HG03139 (cell line): Measurements from ENCODE around the gene ODF2.
A peak's percentile ranks its signal among the peaks of the same experiment; 100 is the strongest.
"Not testable (repeated sequence)": the region's sequence is repeated elsewhere in the genome, so short reads cannot be mapped to it uniquely, and the experiment has no call there.

Source experiments
- ATAC-seq: cut with Tn5 transposase; IDR thresholded peaks from one replicate; pipeline ENCODE4 v1.9.1; 2021; ENCODE audit not compliant: unreplicated experiment

Gene ODF2

DNA sequence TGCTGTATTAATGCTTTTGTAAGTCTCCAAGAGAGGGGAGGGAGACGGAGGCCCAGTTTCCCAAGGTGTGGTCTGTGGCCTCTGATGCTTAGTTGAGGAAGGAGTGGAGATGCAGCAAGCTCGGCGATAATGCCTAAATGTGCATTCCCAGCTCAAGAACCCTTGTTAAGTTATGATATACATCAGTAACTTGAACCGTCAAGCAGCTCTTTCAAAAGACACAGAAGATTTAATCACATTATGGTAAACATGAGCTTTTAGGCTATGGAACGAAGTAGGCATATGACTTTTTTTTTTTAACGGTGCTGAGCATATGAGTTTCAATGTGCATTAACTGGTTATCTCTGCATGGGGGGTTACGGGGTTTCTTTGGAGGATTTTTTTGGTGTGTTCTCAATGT lies 26.4 kb downstream of the ODF2 start:
- ATAC-seq = no peak

DNA sequence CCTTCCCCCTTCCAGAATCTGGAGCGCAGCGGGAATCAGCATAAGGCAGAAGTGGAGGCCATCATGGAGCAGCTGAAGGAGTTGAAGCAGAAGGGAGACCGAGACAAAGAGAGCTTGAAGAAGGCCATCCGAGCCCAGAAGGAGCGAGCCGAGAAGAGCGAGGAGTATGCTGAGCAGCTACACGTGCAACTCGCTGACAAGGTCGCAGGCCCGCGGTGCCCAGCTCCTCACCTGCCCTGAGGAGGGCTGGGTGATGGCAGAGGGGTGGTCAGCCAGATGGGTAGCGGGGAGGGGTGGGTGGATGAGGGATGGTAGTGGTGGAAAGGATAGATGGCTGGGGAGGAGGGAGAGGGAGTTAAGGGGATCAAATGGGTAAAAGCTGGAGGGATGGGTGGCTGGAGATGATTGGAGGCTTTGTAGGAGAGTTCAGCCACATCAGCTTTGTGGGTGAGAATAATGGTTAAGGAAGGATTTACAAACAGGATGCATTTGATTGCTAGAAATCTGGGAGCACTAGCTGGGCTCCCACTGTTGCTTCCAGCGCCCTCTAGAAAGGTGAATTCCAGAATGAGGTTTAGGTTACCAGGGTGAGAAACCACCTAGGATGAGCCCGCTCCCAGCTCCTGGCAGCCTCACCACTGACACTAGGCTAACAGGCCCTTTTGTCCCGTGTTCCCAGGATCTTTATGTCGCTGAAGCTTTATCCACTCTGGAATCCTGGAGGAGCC lies 29.0 kb downstream of the ODF2 start:
- ATAC-seq = no peak

DNA sequence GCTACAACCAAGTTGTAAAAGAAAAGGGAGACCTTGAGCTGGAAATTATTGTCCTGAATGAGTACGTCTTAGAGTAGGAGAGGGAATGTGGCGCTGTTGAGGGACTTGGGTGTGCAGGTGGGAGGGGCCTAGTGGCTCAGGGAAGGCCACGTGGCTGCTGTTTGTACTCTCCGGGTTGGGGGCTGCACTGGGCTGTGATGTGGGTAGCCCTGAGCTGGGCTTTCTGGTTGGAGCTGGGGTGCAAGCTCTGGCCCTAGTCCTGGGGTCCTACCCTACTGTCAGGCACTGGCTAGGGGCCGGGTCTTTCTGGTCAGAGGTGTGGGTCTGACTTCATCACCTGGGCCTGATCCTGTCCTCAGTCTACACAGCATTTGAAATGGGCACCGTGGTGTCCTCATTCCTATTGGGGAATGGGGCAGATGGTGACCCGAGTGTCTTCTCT lies 29.6 kb downstream of the ODF2 start:
- ATAC-seq = no peak

DNA sequence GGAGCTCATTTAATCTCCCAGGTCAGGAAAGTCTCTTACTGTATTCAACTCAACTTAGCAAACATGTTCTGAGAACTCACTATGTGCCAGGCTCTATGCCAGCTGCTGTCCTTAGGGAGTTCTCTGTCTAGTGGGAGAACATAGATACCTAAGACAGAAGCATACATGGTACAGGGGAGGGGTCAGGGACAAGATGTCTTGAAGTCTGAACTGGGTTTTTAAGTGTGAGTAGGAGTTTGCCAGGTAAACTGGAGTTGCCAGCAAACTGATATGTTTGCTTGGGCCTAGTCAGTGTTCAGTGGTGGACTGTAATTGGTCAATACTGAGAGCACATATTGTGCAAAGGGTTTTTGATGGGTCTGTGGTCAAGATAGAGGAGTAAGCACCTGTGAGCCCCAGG lies 30.4 kb downstream of the ODF2 start:
- no peak for ATAC-seq

- ATAC-seq = no peak
Measured at GRCh38 chr9:128493424-128493823, 37.6 kb downstream of the ODF2 start.

DNA sequence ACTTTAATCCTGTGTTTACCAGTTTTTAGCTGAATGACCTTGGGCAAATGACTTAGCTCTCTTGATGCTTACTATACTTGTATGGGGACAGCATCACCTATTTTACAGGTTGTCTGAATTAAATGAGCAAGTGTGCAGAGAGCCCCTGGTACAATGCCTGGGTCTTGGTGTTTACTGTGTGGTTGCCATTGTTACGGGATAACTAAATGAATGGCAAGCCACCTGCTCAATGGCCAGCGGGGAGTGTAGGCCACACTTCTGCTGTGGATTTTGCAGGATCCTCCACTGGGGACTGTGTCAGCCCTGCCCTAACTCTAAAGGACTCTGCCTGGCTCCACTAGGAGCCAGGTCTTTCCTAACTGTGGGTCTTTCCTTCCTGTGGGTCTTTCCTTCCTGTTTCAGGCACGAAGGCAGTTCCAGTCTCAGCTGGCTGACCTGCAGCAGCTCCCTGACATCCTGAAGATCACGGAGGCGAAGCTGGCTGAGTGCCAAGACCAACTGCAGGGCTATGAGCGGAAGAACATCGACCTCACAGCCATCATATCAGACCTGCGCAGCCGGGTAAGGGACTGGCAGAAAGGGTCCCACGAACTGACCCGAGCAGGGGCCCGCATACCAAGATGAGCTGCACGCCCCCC lies 38.4 kb downstream of the ODF2 start:
- ATAC-seq = no peak

DNA sequence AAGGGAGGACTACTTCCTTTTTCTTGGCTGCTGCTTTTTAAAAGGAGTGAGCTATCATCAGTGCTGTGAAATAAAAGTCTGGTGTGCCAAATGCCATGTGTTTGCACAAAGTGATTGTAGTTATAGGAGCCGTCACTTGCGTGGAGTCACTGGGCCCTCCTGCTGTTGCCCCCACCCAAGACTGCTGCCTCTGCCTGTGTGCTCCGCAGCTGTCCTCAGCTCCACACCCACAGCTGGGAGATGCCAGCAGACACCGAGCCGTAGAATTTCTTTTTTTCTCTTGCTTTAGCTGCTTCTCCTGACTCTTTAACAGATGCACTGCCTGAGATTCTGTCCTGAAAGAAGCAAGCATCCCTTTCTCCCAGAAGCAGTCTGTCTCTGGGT lies 38.9 kb downstream of the ODF2 start:
- ATAC-seq = no peak

DNA sequence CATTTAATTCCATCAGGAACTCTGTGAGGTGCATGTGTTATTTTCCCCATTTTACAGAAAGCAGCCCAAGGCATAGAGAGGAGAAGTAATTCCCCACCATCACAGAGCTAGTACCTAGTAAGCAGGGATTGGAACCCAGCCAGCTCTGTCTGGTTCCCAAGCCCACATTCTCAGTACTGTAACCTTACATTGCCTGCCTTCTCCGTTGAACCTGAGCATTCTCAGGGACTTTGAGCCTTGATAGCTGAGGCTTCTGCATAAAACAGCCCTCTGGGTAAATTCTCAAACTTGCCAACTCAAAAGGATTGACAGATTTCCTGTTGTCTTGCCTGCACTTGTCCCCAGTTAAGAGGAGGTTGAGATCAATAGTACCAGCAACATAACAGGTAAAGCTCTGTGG lies 39.5 kb downstream of the ODF2 start:
- ATAC-seq = no peak

- ATAC-seq = no peak
Measured at GRCh38 chr9:128495804-128496417, 40.1 kb downstream of the ODF2 start.

GRCh38 chr9:128497824-128498610 lies 42.2 kb downstream of the ODF2 start:
- no peak for ATAC-seq

- no peak for ATAC-seq
Measured at GRCh38 chr9:128498911-128499310, 43.1 kb downstream of the ODF2 start.

DNA sequence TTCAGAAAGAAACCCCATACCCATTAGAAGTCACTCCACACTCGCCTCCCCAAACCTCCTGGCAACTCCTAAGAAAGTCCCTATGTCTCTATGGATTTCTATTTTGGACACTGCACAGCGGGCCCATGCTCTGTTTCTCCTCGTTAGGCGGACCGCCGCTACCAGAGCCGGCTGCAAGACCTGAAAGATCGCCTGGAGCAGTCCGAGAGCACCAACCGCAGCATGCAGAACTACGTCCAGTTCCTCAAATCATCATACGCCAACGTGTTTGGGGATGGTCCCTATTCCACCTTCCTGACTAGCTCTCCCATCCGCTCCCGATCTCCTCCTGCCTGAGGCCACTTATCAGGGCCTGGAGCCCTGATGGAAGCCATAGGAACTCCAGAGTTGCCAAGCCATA lies 44.1 kb downstream of the ODF2 start:
- ATAC-seq = no peak

DNA sequence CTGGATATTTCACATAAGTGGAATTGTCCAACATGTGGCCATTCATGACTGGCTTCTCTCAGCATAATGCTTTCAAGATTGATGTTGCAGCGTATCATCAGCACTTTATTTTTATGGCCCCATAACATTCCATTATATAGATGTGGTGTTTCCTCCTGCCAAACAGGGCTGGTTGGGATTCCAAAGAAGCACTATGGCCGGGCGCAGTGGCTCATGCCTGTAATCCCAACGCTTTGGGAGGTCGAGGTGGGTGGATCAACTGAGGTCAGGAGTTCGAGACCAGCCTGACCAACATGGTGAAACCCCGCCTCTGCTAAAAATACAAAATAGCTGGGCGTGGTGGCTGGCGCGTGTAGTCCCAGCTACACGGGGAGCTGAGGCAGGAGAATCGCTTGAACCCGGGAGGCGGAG lies 47.6 kb downstream of the ODF2 start:
- ATAC-seq = not testable (repeated sequence)

DNA sequence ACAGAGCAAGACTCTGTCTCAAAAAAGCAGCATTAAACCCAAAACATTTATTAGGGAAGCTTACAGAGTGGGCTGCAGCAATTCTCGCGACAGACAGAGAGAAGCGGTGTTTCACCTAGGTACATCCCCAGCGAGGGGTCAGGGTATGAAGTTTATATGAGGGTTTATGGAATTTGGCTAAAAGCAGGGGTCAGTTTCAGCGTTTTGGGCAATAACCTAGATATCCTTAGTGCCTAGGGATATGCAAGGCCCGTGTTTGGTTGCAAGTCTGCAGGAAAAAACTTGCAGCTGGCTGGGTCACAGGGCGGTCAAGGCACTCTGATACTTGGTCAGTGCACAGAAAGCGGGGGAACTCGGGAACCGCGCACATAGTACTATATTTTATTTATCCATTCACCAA lies 48.1 kb downstream of the ODF2 start:
- peak; percentile 14 for ATAC-seq

- ATAC-seq = peak; percentile 79
Measured at GRCh38 chr9:128504485-128505413, 48.9 kb downstream of the ODF2 start, which contains the start of gene GLE1. TSS of gene GLE1 (plus strand) at chr9:128504719. CDS start at chr9:128504806, 87 bp downstream.

DNA sequence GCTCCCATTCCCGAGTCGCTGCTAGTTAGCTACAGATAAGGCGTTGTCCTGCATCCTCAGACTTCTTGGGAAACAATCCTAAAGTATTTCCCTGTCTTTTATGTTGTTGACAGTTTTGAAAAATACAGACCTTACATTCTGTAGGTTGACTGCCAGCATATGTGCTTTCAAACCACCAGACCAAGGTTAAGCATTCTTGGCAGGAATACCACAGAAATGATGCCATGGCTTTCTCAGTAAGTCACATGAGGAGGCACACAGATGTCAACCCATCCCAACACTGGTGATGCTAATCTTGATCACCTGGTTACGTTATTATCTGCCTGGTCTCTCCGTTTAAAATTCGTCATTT lies 49.6 kb downstream of the ODF2 start:
- no peak for ATAC-seq

GRCh38 chr9:128505906-128506305 lies 50.1 kb downstream of the ODF2 start:
- ATAC-seq = not testable (repeated sequence)

DNA sequence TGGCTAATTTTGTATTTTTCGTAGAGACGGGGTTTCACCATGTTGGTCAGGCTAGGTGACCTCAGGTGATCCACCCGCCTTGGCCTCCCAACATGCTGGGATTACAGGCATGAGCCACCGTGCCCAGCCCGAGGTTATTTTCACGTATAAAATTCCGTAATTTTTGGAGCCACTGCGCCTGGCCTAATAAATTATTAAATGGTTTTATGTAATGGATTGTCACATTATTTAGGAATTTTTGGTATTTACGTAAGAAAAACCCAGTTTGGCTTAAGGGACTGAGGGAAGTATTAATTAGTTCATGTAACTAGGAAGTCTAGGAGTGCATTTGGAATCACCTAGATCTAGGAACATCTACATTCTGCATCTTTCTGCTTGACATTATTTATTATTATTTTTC lies 57.0 kb downstream of the ODF2 start:
- ATAC-seq = no peak

DNA sequence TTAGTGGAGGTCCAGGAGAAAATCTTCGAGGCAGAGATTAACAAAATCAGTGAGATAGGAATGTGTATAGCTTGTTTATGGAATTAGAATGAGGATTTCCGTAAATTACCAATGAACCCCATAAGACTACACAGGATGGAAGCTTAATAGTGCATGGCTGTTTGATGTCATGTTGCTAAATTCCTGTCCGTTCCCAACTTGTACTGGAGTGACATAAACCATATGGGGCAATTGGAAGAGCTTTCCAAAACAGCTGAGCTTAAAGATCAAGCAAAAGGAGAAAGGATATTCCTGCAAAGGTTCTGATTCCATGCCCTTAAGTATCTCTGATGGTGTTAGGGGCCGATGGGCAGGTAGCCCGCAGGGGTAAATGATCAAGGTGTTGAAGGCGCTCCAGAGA lies 66.2 kb downstream of the ODF2 start:
- ATAC-seq = no peak

DNA sequence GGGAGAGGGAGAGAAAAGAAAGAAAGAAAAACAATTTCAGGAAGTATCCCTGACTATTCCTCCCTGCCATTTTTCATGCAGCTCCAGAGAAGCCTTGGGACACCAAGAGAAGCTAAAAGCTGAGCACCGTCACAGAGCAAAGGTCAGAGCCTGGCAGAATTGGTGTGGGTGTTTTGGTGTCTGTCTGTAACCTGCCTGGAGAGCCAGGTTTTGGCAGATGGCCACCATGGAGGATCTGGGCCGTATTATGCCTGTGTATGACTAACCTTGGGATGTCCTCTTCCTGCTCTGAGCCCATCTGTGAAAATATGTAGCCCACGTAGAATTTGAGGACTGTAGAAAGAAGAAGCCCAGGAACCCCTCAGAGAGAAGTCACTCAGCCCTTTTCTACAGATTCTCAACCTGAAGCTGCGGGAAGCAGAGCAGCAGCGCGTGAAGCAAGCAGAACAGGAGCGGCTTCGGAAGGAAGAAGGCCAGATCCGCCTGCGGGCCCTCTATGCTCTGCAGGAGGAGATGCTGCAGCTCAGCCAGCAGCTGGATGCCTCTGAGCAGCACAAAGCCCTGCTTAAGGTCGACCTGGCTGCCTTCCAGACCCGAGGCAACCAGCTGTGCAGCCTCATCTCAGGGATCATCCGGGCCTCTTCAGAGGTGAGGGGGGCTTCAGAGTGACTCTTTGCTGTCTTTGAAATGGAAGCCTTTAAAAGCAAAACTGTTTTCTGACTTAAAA lies 67.6 kb downstream of the ODF2 start:
- no peak for ATAC-seq
